CD4-positive, alpha-beta T cell treated with Interleukin-1 beta for 1 hour (primary cell): Measurements from ENCODE around the gene SRM.
"Not testable (repeated sequence)": the region's sequence is repeated elsewhere in the genome, so short reads cannot be mapped to it uniquely, and the experiment has no call there.

Source experiments
- DNase-seq, 2 donors: peaks; one replicate each; pipeline ENCODE4 v3.0.0-alpha.2; 2020 to 2022

The SRM gene

DNA sequence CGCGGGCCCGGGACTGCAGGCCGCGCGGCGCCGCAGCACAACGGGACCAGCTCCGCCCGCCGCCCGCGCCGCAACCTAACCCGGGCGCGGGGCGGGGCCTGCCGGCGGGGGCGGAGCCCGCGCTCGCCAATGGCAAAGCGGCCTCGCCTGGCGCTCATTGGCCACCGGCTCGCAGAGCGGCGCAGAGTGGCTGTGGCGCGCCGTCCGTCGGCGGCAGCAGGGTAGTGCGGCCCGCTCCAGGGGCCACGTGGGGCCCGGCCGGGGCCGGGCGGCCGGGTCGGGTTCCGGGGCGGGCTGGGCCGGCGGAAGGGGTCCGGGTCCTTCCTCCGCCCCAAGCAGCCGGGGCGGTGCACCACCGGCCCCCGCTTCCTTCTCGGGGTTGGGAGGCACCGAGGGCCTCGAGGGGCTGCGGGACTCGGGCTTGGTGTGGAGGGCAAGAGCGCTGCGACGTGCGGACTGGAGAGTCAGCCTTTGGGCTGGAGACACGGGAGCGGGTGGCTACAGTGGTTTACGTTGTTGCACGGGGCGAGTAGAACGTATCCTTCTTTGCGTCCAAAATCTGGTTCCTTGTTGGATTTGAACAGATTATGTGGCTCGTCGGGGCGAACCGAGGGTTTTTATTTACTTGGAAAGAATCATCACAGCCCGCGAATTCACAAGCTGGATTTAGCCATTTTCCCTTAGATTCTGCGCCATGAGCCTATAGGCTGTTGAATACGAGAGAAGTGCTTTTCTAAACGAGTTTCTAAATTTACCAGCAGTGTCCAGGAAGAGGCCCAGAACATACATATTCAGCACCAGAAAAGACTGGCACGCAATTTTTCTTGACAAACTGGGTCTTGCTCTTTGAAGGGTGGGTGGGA lies at the start of gene SRM:
Gene SRM, minus strand, starts transcription at position 51 of the 863 bp plus-strand sequence. CDS start 75 bp downstream, outside the sequence.
- peak; percentile 92 for DNase-seq

DNA sequence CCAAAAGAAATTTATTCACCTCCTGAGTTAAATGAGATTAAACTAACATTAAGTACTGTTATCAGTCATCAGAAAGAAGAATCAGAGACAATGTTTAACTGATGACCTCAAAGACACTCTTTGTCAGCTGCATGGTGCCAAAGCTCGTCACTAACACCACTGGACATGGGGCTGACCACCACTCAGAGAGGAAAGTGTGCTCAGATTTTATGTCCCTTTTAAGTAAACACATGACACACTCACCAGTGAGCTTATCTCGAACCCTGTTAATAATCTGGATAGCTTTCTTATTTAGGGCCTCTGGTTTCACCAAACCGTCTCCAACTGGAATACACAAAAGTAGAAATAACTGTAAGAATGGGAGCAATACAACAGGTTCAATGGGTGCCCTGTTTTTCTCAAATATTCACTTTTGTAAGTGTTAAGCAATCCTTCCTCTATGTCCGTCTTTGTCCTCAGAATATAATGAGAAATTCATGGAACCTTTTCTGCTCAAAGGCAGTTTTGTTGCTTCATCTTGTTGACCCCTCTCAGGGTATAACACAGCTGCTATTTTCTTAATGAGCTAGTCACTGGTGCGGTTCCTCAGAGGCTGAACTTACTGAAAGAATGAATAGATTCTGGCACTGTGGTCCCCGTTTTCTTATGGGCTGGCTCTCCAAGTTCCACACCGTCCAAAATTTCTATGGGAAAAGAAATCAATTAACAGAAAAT lies 49.4 kb upstream of the SRM start:
- no peak for DNase-seq

DNA sequence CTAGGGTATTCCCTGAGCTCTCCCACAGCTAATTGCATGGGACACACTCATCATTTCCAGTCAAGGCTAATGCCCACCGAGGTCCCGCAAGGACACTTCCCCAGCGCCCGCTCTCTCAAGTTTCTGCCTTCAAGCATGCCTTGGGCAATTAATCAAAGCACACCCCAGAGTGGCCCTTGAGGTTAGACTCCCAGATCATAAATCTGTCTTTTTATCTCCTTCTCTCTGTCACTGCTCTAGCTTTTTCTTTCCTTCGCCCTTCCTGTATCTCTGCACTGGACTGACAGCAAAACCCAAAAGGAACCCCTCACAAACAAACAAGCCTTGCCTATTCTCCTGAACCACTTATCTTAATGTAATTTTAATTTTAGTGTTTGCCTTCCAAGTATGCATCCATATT lies 47.8 kb upstream of the SRM start:
- no peak for DNase-seq

DNA sequence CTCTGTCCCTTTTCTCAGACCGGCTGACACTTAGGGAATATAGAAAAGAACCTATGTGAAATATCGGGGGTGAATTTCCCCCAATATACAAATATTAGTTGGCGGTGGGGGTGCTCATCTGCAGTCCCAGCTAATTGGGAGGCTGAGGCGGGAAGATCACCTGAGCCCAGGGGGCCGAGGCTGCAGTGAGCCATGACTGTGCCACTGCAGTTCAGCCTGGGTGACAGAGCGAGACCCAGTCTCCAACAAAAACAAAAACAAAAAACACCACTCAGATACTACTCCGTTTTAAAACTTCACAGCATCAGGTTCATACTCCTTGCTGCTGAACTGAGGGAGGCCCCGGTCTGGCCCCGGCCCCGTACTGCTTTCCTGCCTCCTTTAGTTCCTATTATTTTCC lies 45.8 kb upstream of the SRM start:
- DNase-seq = no peak

DNA sequence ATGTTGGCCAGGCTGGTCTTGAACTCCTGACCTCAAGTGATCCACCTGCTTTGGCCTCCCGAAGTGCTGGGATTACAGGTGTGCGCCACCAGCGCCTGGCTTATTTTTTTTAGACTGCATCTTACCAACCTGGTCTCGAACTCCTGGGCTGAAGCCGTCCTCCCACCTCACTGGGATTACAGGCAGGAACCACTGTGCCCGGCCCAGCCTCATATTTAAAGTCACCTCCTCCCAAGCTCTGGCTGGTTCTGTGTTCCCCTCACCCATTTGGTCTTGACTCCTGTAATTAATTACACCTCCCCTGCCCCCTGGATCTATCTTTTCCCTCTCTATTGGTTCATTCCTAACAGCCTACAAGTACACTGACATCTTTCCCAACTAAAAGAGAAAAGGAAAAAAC lies 41.5 kb upstream of the SRM start:
- DNase-seq = no peak

GRCh38 chr1:11100806-11101205 lies 41.0 kb upstream of the SRM start:
- not testable (repeated sequence) for DNase-seq

DNA sequence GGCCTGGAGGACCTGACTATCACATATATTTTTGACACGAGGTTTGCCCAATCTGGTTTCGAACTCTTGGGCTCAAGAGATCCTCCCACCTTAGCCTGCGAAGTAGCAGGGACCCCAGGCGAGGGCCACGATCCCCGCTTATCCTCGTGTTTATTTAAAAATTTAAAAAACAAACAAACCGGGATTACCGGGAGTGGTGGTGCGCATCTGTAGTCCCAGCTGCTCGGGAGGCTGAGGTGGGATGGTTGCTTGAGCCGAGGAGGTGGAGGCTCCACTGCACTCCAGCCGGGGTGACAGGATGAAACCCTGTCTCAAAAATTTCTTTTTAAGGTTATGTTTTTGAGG lies 40.3 kb upstream of the SRM start:
- DNase-seq = no peak

DNA sequence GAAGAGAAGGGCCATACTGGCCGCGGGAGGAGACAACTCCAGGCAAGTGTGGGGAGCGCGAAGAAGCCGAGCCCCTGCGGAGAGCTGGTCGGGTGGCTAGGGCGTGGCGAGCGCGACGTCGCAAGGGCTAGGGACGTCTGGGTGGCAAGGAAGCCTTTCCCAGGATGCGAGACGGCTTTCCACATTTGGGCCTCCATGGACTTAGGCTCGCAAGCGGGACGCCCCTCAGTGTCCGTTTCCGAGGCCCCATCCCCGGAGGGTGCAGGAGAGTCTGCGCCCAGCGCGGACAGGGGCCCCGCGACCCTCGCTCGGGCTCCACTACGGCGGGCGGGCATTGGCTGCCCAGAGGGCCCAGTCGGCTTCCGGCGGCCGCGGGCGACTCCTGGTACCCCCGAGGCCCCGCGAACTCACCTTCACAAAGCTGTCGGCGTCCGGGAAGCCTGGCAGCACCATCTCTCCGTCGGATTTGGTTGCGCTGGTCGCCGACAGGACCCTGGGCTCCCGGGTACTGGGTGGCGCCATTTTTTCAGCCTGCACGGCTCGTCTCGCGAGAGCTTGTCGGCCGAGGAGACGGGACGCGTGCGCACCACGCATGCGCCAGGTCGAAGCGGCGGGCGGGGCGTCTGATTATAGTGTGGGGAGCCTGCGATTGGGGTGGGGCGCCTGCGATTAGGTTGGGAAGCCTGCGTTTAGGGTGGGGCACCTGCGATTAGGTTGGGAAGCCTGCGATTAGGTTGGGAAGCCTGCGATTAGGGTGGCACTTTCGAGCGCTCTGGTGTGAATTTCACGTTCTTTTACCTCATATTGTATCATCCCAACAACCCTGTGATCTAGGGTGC lies 39.7 kb upstream of the SRM start, which contains the start of gene EXOSC10:
Gene EXOSC10, minus strand, starts transcription at position 560 of the 839 bp plus-strand sequence. Its CDS starts 38 bp downstream, at position 522.
- DNase-seq = peak; percentile 94 to 96

GRCh38 chr1:11098931-11099309 lies 39.1 kb upstream of the SRM start:
- no peak for DNase-seq

DNA sequence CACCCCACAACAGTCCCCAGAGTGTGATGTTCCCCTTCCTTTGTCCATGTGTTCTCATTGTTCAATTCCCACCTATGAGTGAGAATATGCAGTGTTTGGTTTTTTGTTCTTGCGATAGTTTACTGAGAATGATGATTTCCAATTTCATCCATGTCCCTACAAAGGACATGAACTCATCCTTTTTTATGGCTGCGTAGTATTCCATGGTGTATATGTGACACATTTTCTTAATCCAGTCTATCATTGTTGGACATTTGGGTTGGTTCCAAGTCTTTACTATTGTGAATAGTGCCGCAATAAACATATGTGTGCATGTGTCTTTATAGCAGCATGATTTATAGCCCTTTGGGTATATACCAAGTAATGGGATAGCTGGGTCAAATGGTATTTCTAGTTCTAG lies 24.0 kb upstream of the SRM start:
- DNase-seq = not testable (repeated sequence)

- no peak for DNase-seq
Observed at GRCh38 chr1:11080931-11081330, 21.1 kb upstream of the SRM start.

DNA sequence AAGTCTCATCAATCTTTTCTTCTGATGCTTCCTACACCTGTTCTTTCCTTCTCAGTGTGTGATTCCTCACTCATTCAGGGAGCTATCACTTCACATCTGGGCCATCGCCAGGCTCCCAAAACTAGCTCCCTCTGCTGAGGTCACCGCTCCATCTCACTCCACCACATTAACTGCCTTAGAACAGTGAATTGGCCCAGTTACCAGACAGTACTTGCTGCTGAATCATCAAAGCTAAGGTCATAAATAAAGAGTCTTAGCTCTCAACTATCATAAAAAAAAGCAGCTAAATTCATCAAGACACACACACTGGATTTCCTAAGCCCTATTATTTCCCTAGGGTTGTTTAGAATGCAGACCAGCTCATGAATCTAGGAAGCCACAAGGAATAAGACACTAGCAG lies 18.8 kb upstream of the SRM start:
- no peak for DNase-seq

DNA sequence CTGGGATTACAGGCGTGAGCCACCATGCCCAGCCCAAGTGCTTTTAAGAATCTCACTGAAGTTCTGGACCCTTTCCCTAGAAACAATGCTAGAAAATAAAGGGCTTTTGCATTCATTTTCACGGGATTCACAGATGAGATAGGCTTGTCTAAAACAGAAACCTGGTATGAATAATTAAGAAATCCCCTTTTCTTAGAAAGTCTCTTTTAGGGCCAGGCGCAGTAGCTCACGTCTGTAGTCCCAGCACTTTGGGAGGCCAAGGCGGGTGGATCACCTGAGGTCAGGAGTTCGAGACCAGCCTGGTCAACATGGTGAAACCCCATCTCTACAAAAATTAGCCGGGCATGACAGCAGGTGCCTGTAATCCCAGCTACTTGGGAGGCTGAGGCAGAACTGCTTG lies 13.6 kb upstream of the SRM start:
- DNase-seq = not testable (repeated sequence)

- no peak for DNase-seq
Observed at GRCh38 chr1:11072216-11072917, 12.5 kb upstream of the SRM start.

- no peak for DNase-seq
Observed at GRCh38 chr1:11071463-11072215, 11.8 kb upstream of the SRM start.

- no peak for DNase-seq
Observed at GRCh38 chr1:11070876-11071275, 11.1 kb upstream of the SRM start.

DNA sequence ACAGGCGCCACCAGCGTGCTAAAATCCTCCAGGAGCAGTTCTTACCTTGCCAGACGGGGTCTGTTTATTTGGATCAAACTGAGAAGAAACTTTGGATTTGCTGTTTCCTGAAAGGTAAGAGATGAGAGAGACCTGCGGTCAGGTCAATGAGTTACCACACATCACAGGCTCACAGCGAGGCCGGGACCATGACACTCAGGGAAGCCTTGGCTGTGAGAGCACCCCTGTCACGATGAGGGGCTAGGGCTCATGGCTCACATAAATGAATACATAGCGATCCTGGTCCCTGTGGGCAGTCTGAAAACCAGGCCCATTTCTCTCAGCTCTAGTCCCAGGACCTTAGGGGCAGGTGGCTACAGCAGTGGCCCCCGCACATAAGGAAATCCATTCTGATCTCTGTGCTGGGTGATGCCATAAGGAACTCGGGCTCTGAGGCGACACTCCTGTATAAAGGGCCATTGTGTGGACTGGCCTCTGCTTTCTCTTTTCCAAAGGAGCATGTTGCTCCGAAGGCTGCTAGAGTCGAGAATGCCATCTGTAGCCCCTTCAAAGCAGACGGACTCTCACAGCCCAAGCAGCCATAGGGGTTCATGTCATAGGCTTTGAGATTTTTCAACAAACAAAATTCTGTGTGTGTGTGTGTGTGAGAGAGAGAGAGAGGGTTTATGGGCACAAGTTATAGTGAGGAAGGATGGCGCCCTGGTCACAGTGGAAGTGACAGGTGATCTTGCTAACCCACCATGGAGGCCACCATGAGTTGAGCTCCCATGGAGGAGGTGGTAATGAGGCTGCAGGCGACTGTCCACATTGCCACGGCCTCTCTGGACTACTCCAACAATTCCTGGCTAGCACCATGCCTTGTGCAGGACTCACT lies 9.0 kb upstream of the SRM start:
- DNase-seq = no peak

- DNase-seq = no peak
Observed at GRCh38 chr1:11067716-11068599, 8.1 kb upstream of the SRM start.

GRCh38 chr1:11065796-11066195 lies 6.0 kb upstream of the SRM start:
- DNase-seq = no peak

- no peak for DNase-seq
Observed at GRCh38 chr1:11064942-11065341, 5.1 kb upstream of the SRM start.
